ENCODE data around the gene ARL8B. TPM values are rescaled to one million over a fixed set of nuclear protein-coding genes. Genes with fewer than 3 reads are reported as not detected.

Gene ARL8B
- total RNA-seq, 2 experiments from 2014 or later = 41.0 to 44.0 TPM

DNA sequence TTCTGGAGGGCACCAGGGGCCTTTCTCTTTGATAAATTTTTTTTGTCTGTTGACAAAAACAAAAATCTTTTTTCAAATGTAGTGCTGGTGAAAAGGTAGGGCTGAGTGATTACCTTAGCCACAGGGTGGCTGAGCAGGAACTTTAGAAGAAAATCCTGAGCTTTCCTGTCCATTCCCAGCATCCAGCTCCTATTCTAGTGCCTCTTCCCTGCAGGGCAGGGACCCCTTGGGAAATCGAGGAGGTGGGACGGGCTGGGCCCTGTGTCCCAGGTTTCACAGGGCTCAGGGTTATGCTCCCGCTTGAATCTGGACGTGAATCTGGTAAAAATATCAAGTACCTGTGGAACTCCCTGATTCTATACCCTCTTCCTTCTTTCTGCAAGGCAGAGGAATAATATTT, 97.1 kb downstream of the ARL8B start:
- Mint-ChIP-seq H3K36me3 (ENCODE audit: low read depth) (peaks cover 43% of the 10 kb centered on the region), H3K27ac (no peak overlapping the region), H3K4me1 (ENCODE audit: low read depth) (peaks cover 4% of the 10 kb centered on the region), H3K4me3 (no peak overlapping the region), H3K9me3 (ENCODE audit: insufficient read depth) (no peaks in the 10 kb centered on the region), H3K27me3 (ENCODE audit: low read depth) (no peaks in the 10 kb centered on the region)
- ATAC-seq (no peak), DNase-seq (no peak)
- ChIA-PET CTCF (no interaction called here), POLR2A (no interaction called here)

GRCh38 chr3:5220193-5220592, 98.1 kb downstream of the ARL8B start:
- H3K4me3 Mint-ChIP-seq = no peak overlapping the region
- H3K27ac Mint-ChIP-seq = peak overlapping the region; percentile 0
- ATAC-seq (no peak), DNase-seq (no peak)
- H3K9me3 Mint-ChIP-seq (ENCODE audit: insufficient read depth) = no peaks in the 10 kb centered on the region
- no peaks in the 10 kb centered on the region for H3K27me3 Mint-ChIP-seq (ENCODE audit: low read depth)
- ChIA-PET POLR2A (no interaction called here), CTCF (no interaction called here)
- H3K4me1 Mint-ChIP-seq (ENCODE audit: low read depth) = peaks cover 4% of the 10 kb centered on the region
- H3K36me3 Mint-ChIP-seq (ENCODE audit: low read depth) = peaks cover 34% of the 10 kb centered on the region

- POLR2A ChIA-PET = no interaction called here
- ATAC-seq (no peak), DNase-seq (no peak)
- Mint-ChIP-seq H3K27ac (no peak overlapping the region), H3K4me3 (no peak overlapping the region), H3K36me3 (ENCODE audit: low read depth) (peaks cover 27% of the 10 kb centered on the region), H3K9me3 (ENCODE audit: insufficient read depth) (no peaks in the 10 kb centered on the region), H3K4me1 (ENCODE audit: low read depth) (peaks cover 4% of the 10 kb centered on the region), H3K27me3 (ENCODE audit: low read depth) (no peaks in the 10 kb centered on the region)
- CTCF ChIA-PET = no interaction called here
These were observed 98.8 kb downstream of the ARL8B start for GRCh38 chr3:5220667-5221431.

DNA sequence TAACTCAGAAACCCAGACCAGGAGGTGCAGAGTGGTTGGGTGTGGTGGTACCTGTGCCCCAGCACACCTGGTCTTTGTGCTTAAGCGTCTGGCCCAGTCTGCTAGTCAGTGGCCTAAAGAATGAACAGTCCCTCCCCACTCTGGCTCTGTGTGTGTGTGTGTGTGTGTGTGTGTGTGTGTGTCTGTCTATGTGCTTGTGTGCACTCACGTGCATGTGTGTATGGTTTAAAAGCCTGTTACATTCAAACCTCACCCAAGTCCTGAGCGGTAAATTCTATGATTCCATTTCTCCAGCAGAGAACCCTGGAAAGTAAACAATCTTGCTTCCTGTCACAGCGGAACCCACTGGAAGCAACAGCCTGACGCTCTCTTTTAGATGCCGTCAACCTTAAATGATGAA, 99.6 kb downstream of the ARL8B start:
- POLR2A ChIA-PET = no interaction called here
- Mint-ChIP-seq H3K27me3 (ENCODE audit: low read depth) (no peaks in the 10 kb centered on the region), H3K4me3 (no peak overlapping the region), H3K4me1 (ENCODE audit: low read depth) (peaks cover 3% of the 10 kb centered on the region), H3K27ac (no peak overlapping the region), H3K36me3 (ENCODE audit: low read depth) (peaks cover 20% of the 10 kb centered on the region), H3K9me3 (ENCODE audit: insufficient read depth) (no peaks in the 10 kb centered on the region)
- ATAC-seq (no peak), DNase-seq (no peak)
- CTCF ChIA-PET = no interaction called here

DNA sequence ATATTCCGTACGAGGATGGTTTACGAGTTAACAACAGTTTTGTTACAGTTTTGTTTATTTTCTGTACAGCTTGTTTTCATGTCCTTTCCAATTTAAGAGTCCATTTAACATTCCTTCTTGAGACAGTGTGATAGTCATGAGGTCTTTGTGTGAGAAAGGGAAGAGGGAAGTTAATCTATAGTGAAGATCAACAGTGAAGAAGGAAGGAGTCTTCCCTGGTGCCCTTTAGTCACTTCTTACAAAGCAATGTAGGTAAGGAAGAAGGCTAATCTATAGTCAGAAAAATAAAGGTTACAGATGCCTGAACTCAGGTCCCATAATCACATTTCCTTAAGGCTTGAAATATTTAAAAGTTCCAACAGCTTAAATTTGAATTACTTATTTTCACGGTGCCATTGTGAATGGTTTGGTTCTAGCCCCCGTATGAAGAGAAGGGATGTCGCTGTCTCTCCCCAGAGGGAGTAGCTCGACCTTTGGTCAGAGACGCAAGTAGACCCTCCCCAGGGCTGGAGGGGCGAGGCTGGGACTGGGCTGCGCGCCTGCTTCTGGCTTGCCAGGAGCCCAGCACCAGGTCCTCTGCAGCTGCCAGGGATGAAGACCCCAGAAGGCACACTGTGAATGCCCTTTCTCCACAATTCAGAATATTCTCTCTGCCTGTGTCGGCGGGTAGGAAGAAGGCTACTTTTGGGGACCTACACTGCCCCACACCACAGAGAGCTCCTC, 100.4 kb downstream of the ARL8B start:
- Mint-ChIP-seq H3K36me3 (ENCODE audit: low read depth) (peaks cover 14% of the 10 kb centered on the region), H3K9me3 (ENCODE audit: insufficient read depth) (no peaks in the 10 kb centered on the region), H3K4me3 (no peak overlapping the region), H3K4me1 (ENCODE audit: low read depth) (no peaks in the 10 kb centered on the region), H3K27me3 (ENCODE audit: low read depth) (no peaks in the 10 kb centered on the region), H3K27ac (no peak overlapping the region)
- ChIA-PET CTCF (no interaction called here), POLR2A (no interaction called here)
- ATAC-seq = no peak
- no peak for DNase-seq

- no peaks in the 10 kb centered on the region for H3K27me3 Mint-ChIP-seq (ENCODE audit: low read depth)
- no peaks in the 10 kb centered on the region for H3K9me3 Mint-ChIP-seq (ENCODE audit: insufficient read depth)
- H3K4me3 Mint-ChIP-seq = no peak overlapping the region
- ATAC-seq = no peak
- DNase-seq = no peak
- POLR2A ChIA-PET = no interaction called here
- H3K27ac Mint-ChIP-seq = no peak overlapping the region
- no peaks in the 10 kb centered on the region for H3K36me3 Mint-ChIP-seq (ENCODE audit: low read depth)
- CTCF ChIA-PET = interaction anchor here (1.0 to 2.0 kb wide), 2 partner anchors 90 to 199 kb away, joined by 3 to 6 read pairs; no protein-coding TSS in a partner anchor
- no peaks in the 10 kb centered on the region for H3K4me1 Mint-ChIP-seq (ENCODE audit: low read depth)
These were observed 104.7 kb downstream of the ARL8B start for GRCh38 chr3:5226783-5227182.

GRCh38 chr3:5227812-5228211, 105.7 kb downstream of the ARL8B start:
- peak overlapping the region; percentile 9 for H3K27ac Mint-ChIP-seq
- H3K36me3 Mint-ChIP-seq (ENCODE audit: low read depth) = no peaks in the 10 kb centered on the region
- no peak for DNase-seq
- POLR2A ChIA-PET = interaction anchor here (0.7 kb wide), 1 partner anchor 33 kb away, joined by 3 read pairs; no protein-coding TSS in a partner anchor
- CTCF ChIA-PET = interaction anchor here (1.2 to 2.0 kb wide), 3 partner anchors 31 to 91 kb away, joined by 3 to 6 read pairs (median 4); no protein-coding TSS in a partner anchor
- H3K4me3 Mint-ChIP-seq = no peak overlapping the region
- no peaks in the 10 kb centered on the region for H3K27me3 Mint-ChIP-seq (ENCODE audit: low read depth)
- H3K4me1 Mint-ChIP-seq (ENCODE audit: low read depth) = no peaks in the 10 kb centered on the region
- ATAC-seq = no peak
- no peaks in the 10 kb centered on the region for H3K9me3 Mint-ChIP-seq (ENCODE audit: insufficient read depth)

DNA sequence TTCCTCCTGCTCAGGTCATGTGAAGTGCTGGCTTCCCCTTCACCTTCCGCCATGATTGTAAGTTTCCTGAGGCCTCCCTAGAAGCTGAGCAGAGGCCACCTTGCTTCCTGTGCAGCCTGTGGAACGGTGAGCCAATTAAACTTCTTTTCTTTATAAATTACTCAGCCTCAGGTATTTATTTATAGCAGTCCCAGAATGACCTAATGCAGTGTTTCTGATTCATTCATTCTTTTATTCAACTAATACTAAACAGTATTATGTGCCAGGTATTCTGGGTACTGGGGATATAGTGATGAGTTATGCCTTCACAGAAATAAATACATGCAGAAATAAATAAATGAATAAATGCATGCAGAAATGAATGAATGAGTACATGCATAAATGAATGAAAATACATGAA, 107.3 kb downstream of the ARL8B start:
- DNase-seq = no peak
- H3K4me1 Mint-ChIP-seq (ENCODE audit: low read depth) = no peaks in the 10 kb centered on the region
- no peaks in the 10 kb centered on the region for H3K27me3 Mint-ChIP-seq (ENCODE audit: low read depth)
- H3K4me3 Mint-ChIP-seq = no peak overlapping the region
- H3K27ac Mint-ChIP-seq = no peak overlapping the region
- no peaks in the 10 kb centered on the region for H3K36me3 Mint-ChIP-seq (ENCODE audit: low read depth)
- ATAC-seq = no peak
- ChIA-PET POLR2A (no interaction called here), CTCF (no interaction called here)
- H3K9me3 Mint-ChIP-seq (ENCODE audit: insufficient read depth) = no peaks in the 10 kb centered on the region

Other genes starting within 250 kb of the ARL8B start
- 100 to 1,000 TPM; 209 to 219 TPM for gene BHLHE40, start 142.9 kb upstream of the ARL8B start, total RNA-seq
- 10 to 100 TPM; 81.7 to 84.3 TPM for gene EDEM1, start 65.4 kb downstream of the ARL8B start, total RNA-seq